Measurements from ENCODE around the gene NGEF.

The NGEF gene

GRCh38 chr2:233007739-233008138 is 5.3 kb downstream of the NGEF start:
- Histone ChIP-seq H3K4me2 (ENCODE audit: insufficient read depth, low read length) (no peak overlapping the region), H3K27me3 (ENCODE audit: insufficient read depth, low read length, poor library complexity) (peaks cover 4% of the 10 kb centered on the region), H3K9me3 (ENCODE audit: insufficient read depth, low read length, severe bottlenecking) (no peaks in the 10 kb centered on the region), H3K4me1 (ENCODE audit: insufficient read depth, low read length) (no peaks in the 10 kb centered on the region), H3K27ac (ENCODE audit: low read length) (no peak overlapping the region), H3K9ac (ENCODE audit: low read depth, low read length) (no peak overlapping the region), H3K4me3 (ENCODE audit: low read depth in 1 of 2, low read length in 2 of 2) (no peak overlapping the region), H4K20me1 (ENCODE audit: insufficient read depth, low read length) (no peaks in the 10 kb centered on the region), H3K79me2 (ENCODE audit: insufficient read depth, low read length) (no peaks in the 10 kb centered on the region), H2AFZ (ENCODE audit: low read depth, low read length) (no peak overlapping the region), H3K36me3 (ENCODE audit: insufficient read depth, low read length) (no peaks in the 10 kb centered on the region)
- ATAC-seq (ENCODE audit: insufficient read depth, low read depth) = no peak
- TF ChIP-seq CTCF (IDR thresholded peaks at IDR 0.05; ENCODE audit: borderline replicate concordance, extremely low read depth, low read length, poor library complexity, severe bottlenecking) (no peak), EZH2 (IDR thresholded peaks at IDR 0.05; ENCODE audit: borderline replicate concordance, low read depth, low read length, severe bottlenecking) (no peak)
- no peak for DNase-seq

DNA sequence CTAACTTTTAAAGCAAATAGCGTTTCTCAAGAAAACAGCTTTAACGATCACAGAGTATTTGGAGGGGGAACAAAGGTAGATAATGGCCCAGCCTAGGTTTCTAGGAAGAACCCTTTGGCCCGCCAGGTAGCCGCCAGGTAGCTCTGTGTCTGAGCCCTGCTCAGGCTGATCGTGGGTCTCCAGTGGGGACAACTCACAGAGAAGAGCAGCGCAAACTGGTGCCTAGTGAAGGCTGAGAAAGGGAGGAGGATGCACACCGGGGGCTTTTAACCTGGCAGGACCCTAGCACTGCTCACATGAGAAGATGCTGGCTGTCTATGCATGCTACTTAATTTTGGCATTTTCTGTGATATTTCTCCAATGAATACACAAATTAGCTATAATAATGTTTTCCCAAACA is 5.8 kb downstream of the NGEF start:
- Histone ChIP-seq H3K4me3 (ENCODE audit: low read depth in 1 of 2, low read length in 2 of 2) (no peak overlapping the region), H2AFZ (ENCODE audit: low read depth, low read length) (no peak overlapping the region), H3K4me1 (ENCODE audit: insufficient read depth, low read length) (no peaks in the 10 kb centered on the region), H3K4me2 (ENCODE audit: insufficient read depth, low read length) (no peak overlapping the region), H3K27ac (ENCODE audit: low read length) (no peak overlapping the region), H4K20me1 (ENCODE audit: insufficient read depth, low read length) (no peaks in the 10 kb centered on the region), H3K9ac (ENCODE audit: low read depth, low read length) (no peak overlapping the region), H3K36me3 (ENCODE audit: insufficient read depth, low read length) (no peaks in the 10 kb centered on the region), H3K79me2 (ENCODE audit: insufficient read depth, low read length) (no peaks in the 10 kb centered on the region), H3K9me3 (ENCODE audit: insufficient read depth, low read length, severe bottlenecking) (no peaks in the 10 kb centered on the region), H3K27me3 (ENCODE audit: insufficient read depth, low read length, poor library complexity) (peaks cover 4% of the 10 kb centered on the region)
- no peak for DNase-seq
- ATAC-seq (ENCODE audit: insufficient read depth, low read depth) = no peak
- TF ChIP-seq EZH2 (IDR thresholded peaks at IDR 0.05; ENCODE audit: borderline replicate concordance, low read depth, low read length, severe bottlenecking) (no peak), CTCF (IDR thresholded peaks at IDR 0.05; ENCODE audit: borderline replicate concordance, extremely low read depth, low read length, poor library complexity, severe bottlenecking) (no peak)

DNA sequence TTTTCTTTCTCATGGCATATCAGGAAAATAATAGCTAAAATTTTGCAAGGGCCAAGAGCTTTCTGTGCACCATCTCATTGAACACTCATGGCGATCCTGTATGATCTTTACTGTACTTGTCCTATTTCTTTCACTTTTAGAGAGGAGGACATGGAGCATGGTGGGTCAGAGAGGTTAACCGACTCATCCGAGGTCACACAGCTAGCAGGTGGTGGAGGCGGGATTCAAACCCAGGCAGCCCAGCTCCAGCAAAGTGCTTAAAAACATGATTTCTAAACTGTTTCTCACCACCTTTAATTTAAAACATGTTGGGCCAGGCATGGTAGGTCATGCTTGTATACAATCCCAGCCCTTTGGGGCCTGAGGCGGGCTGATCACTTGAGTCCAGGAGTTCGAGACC is 6.4 kb downstream of the NGEF start:
- H3K9ac ChIP-seq (ENCODE audit: low read depth, low read length) = no peak overlapping the region
- H3K4me3 ChIP-seq (ENCODE audit: low read depth in 1 of 2, low read length in 2 of 2) = no peak overlapping the region
- ATAC-seq (ENCODE audit: insufficient read depth, low read depth) (no peak), DNase-seq (no peak)
- H2AFZ ChIP-seq (ENCODE audit: low read depth, low read length) = no peak overlapping the region
- H3K4me2 ChIP-seq (ENCODE audit: insufficient read depth, low read length) = no peak overlapping the region
- H3K4me1 ChIP-seq (ENCODE audit: insufficient read depth, low read length) = no peaks in the 10 kb centered on the region
- H4K20me1 ChIP-seq (ENCODE audit: insufficient read depth, low read length) = no peaks in the 10 kb centered on the region
- peaks cover 4% of the 10 kb centered on the region for H3K27me3 ChIP-seq (ENCODE audit: insufficient read depth, low read length, poor library complexity)
- TF ChIP-seq EZH2 (IDR thresholded peaks at IDR 0.05; ENCODE audit: borderline replicate concordance, low read depth, low read length, severe bottlenecking) = no peak
- no peak for TF ChIP-seq CTCF (IDR thresholded peaks at IDR 0.05; ENCODE audit: borderline replicate concordance, extremely low read depth, low read length, poor library complexity, severe bottlenecking)
- no peaks in the 10 kb centered on the region for H3K79me2 ChIP-seq (ENCODE audit: insufficient read depth, low read length)
- no peaks in the 10 kb centered on the region for H3K9me3 ChIP-seq (ENCODE audit: insufficient read depth, low read length, severe bottlenecking)
- no peaks in the 10 kb centered on the region for H3K36me3 ChIP-seq (ENCODE audit: insufficient read depth, low read length)
- H3K27ac ChIP-seq (ENCODE audit: low read length) = no peak overlapping the region

DNA sequence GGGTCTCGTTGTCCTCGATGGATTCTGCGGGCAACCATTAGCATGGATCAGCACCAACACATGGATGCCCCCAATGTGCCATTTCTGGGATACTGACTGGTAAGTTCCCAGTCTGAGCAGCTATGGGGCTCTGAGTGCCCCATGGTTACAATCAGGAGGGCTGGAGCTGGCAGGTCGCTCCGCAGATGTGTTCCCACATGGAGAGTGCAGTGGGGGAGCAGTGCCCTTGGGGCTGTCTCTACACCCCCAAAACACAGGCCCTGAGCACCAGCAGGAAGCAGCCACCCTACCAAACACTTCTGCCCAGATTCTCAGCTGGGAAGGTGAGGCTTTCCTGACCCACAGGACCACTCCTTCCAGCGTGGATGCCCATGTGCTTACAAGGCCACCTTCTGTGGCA is 8.0 kb downstream of the NGEF start:
- H3K27me3 ChIP-seq (ENCODE audit: insufficient read depth, low read length, poor library complexity) = peaks cover 4% of the 10 kb centered on the region
- no peak overlapping the region for H3K9ac ChIP-seq (ENCODE audit: low read depth, low read length)
- no peak overlapping the region for H3K27ac ChIP-seq (ENCODE audit: low read length)
- no peak overlapping the region for H3K4me3 ChIP-seq (ENCODE audit: low read depth in 1 of 2, low read length in 2 of 2)
- no peaks in the 10 kb centered on the region for H3K79me2 ChIP-seq (ENCODE audit: insufficient read depth, low read length)
- no peaks in the 10 kb centered on the region for H3K36me3 ChIP-seq (ENCODE audit: insufficient read depth, low read length)
- ATAC-seq (ENCODE audit: insufficient read depth, low read depth) (no peak), DNase-seq (no peak)
- no peaks in the 10 kb centered on the region for H3K9me3 ChIP-seq (ENCODE audit: insufficient read depth, low read length, severe bottlenecking)
- no peak overlapping the region for H3K4me2 ChIP-seq (ENCODE audit: insufficient read depth, low read length)
- H4K20me1 ChIP-seq (ENCODE audit: insufficient read depth, low read length) = no peaks in the 10 kb centered on the region
- no peak for TF ChIP-seq EZH2 (IDR thresholded peaks at IDR 0.05; ENCODE audit: borderline replicate concordance, low read depth, low read length, severe bottlenecking)
- no peak for TF ChIP-seq CTCF (IDR thresholded peaks at IDR 0.05; ENCODE audit: borderline replicate concordance, extremely low read depth, low read length, poor library complexity, severe bottlenecking)
- no peak overlapping the region for H2AFZ ChIP-seq (ENCODE audit: low read depth, low read length)
- no peaks in the 10 kb centered on the region for H3K4me1 ChIP-seq (ENCODE audit: insufficient read depth, low read length)
